Testis (tissue), 3 donors: Measurements from ENCODE around the gene MBIP. TPM values are rescaled to one million over a fixed set of nuclear protein-coding genes. Genes with fewer than 3 reads are reported as not detected.

Experiments used
- DNase-seq: peaks from one replicate; pipeline ENCODE4 v3.0.0-alpha.2; 2019
- H3K27ac ChIP-seq, 2 donors: fragments of 200-600 bp; sonication (generic); one replicate each; pipeline ENCODE4 v1.5.1; 2019
- H3K27me3 ChIP-seq: fragments of 200-600 bp; sonication (generic); one replicate; pipeline ENCODE4 v1.5.1; 2019
- H3K36me3 ChIP-seq: fragments of 200-600 bp; sonication (generic); one replicate; pipeline ENCODE4 v1.5.1; 2017; ENCODE audit warnings: low read depth; ENCODE audit errors: missing control alignments
- H3K4me1 ChIP-seq: fragments of 200-600 bp; sonication (generic); one replicate; pipeline ENCODE4 v1.5.1; 2019
- H3K4me3 ChIP-seq, 2 donors: fragments of 200-600 bp; sonication (generic); one replicate each; pipeline ENCODE4 v1.5.1; 2017 to 2019
- H3K9me3 ChIP-seq: fragments of 200-600 bp; sonication (generic); one replicate; pipeline ENCODE4 v1.5.1; 2017
- POLR2A ChIP-seq: fragments of 450-650 bp; IDR thresholded peaks from one replicate; pipeline ENCODE4 v1.6.1; 2017; ENCODE audit warnings: antibody characterized with exemption, mild to moderate bottlenecking, moderate library complexity
- WGBS, 2 donors: methylation state at CpG; one replicate each; pipeline ENCODE4 v1.1.5; 2018; 5-methylcytosine and 5-hydroxymethylcytosine counted together
- intact Hi-C: fragments of 100-400 bp; cut with DNase I; formaldehyde crosslinking; loops from one replicate; pipeline ENCODE4 v1.15.1; 2023; ENCODE audit warnings: low total_unique reads
- polyA plus RNA-seq: library from polyadenylated mRNA; stranded (reverse); fragments of 350-450 nt; fragmentation: Illumina TruSeq; extraction: RNeasy Lipid Tissue Mini Kit (QIAGEN cat#74804); gene quantifications from one replicate; pipeline ENCODE4 v1.2.3, GENCODE V29; 2014; ENCODE audit warnings: low read depth, low replicate concordance; ENCODE audit not compliant: insufficient read depth
- total RNA-seq, 2 donors: library from RNA; depleted of rRNA; stranded (reverse); fragments of >200 nt; gene quantifications; one replicate each; pipeline ENCODE4 v1.2.3, GENCODE V29; 2016
- TF ChIP-seq, protein P1 (sequence below), 3 experiments: fragments of 450-650 bp in 2 of 3; fragments of 200-600 bp in 1 of 3; sonication (generic) in 1 of 3; IDR thresholded peaks; one replicate each; pipeline ENCODE4 v1.5.1; 2016 to 2019; ENCODE audit warnings: antibody characterized with exemption in 3 of 3, mild to moderate bottlenecking in 2 of 3, moderate library complexity in 1 of 3

The MBIP gene
- total and polyA plus RNA-seq, 3 donors from 2014 or later, result 21.0 to 27.5 (median 22.1) TPM

- Histone ChIP-seq H3K27me3 (no peaks in the 10 kb centered on the region), H3K4me1 (no peaks in the 10 kb centered on the region), H3K9me3 (no peaks in the 10 kb centered on the region), H3K27ac (no peak overlapping the region), H3K4me3 (no peak overlapping the region), H3K36me3 (no peaks in the 10 kb centered on the region)
- TF ChIP-seq POLR2A, result no peak
- TF ChIP-seq, protein P1, sequence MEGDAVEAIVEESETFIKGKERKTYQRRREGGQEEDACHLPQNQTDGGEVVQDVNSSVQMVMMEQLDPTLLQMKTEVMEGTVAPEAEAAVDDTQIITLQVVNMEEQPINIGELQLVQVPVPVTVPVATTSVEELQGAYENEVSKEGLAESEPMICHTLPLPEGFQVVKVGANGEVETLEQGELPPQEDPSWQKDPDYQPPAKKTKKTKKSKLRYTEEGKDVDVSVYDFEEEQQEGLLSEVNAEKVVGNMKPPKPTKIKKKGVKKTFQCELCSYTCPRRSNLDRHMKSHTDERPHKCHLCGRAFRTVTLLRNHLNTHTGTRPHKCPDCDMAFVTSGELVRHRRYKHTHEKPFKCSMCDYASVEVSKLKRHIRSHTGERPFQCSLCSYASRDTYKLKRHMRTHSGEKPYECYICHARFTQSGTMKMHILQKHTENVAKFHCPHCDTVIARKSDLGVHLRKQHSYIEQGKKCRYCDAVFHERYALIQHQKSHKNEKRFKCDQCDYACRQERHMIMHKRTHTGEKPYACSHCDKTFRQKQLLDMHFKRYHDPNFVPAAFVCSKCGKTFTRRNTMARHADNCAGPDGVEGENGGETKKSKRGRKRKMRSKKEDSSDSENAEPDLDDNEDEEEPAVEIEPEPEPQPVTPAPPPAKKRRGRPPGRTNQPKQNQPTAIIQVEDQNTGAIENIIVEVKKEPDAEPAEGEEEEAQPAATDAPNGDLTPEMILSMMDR (IDR thresholded peaks at IDR 0.05), result no peak
- intact Hi-C loops, result no loop called here
- no peak for DNase-seq
- 81% methylated on average over 3 of the region's 3 CpGs for WGBS, 2 donors
Observed at GRCh38 chr14:36324897-36325296, 4.5 kb upstream of the MBIP start.

DNA sequence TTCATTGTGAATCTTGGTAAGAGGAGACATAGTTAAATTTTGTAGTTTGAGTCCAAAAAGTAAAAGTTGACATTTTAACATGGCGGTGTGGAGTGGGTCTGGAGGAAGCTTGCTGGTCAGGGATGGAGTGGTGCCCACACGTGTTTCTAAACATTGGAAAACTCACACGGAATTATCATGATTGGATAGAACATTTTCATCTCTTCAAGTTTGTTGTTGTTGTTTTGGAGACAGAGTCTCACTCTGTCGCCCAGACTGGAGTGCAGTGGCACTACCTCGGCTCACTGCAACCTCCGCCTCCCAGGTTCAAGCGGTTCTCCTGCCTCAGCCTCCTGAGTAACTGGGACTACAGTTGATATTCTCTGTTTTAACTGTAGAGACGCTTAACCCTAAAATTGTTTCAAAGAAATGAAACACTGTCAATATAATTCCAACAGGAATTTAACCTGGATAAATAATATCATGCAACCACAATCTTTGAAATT is 502 bp upstream of the MBIP start:
- peak overlapping the region; percentile 68 to 84 for H3K27ac ChIP-seq
- no peaks in the 10 kb centered on the region for H3K36me3 ChIP-seq
- intact Hi-C loops, result no loop called here
- H3K9me3 ChIP-seq, result no peaks in the 10 kb centered on the region
- DNase-seq, result peak; percentile 16
- H3K4me3 ChIP-seq, result peak overlapping the region; percentile 81 to 83
- peaks cover 6% of the 10 kb centered on the region for H3K4me1 ChIP-seq
- H3K27me3 ChIP-seq, result no peaks in the 10 kb centered on the region
- WGBS, 2 donors, result 30 to 45% methylated on average over 8 of the region's 8 CpGs
- no peak for TF ChIP-seq POLR2A

- intact Hi-C loops, result no loop called here
Observed at GRCh38 chr14:36319899-36320199, 588 bp downstream of the MBIP start.

GRCh38 chr14:36317650-36318049 is 2.8 kb downstream of the MBIP start:
- Histone ChIP-seq H3K27me3 (no peaks in the 10 kb centered on the region), H3K9me3 (no peaks in the 10 kb centered on the region), H3K27ac (no peak overlapping the region), H3K36me3 (peaks cover 3% of the 10 kb centered on the region), H3K4me3 (no peak overlapping the region), H3K4me1 (peaks cover 6% of the 10 kb centered on the region)
- no peak for DNase-seq
- WGBS, 2 donors, result 88 to 92% methylated on average over 2 of the region's 2 CpGs
- no peak for TF ChIP-seq POLR2A
- TF ChIP-seq, protein P1 (IDR thresholded peaks at IDR 0.05), result no peak
- intact Hi-C loops, result no loop called here

More at GRCh38 chr14:36319899-36320199, 588 bp downstream of the MBIP start:
- no peak for TF ChIP-seq POLR2A
- TF ChIP-seq, protein P1 (IDR thresholded peaks at IDR 0.05), result no peak
- H3K27ac ChIP-seq, result peak overlapping the region; percentile 68 to 84
- H3K27me3 ChIP-seq, result no peaks in the 10 kb centered on the region
- no peak for DNase-seq
- H3K4me3 ChIP-seq, result peak overlapping the region; percentile 81 to 83
- peaks cover 6% of the 10 kb centered on the region for H3K4me1 ChIP-seq
- 1 to 2% methylated on average over 9 of the region's 9 CpGs for WGBS, 2 donors
- H3K9me3 ChIP-seq, result no peaks in the 10 kb centered on the region
- no peaks in the 10 kb centered on the region for H3K36me3 ChIP-seq

DNA sequence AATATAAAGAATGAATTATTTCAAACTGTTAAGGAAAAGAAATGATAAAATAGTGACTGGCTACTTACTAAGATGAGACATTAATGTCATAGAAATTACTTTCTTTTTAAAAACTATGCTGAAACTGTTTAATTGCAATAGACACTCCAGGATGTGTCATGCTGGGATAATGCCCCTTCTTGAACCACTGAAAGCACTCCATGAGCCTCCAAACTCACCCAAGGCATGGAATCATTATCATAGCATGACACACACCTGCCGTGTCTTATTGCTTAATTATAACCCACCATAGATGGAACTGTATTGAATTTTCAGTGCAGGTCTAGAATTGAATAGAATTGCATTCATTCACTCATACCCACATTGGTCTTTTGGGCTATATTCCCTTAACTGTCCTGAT is 4.3 kb downstream of the MBIP start:
- Histone ChIP-seq H3K4me1 (peaks cover 6% of the 10 kb centered on the region), H3K9me3 (no peaks in the 10 kb centered on the region), H3K36me3 (peaks cover 3% of the 10 kb centered on the region), H3K4me3 (no peak overlapping the region), H3K27me3 (no peaks in the 10 kb centered on the region), H3K27ac (no peak overlapping the region)
- intact Hi-C loops, result no loop called here
- WGBS, 2 donors, result 87 to 92% methylated on average over 1 of the region's 1 CpG
- TF ChIP-seq POLR2A, result no peak
- TF ChIP-seq, protein P1 (IDR thresholded peaks at IDR 0.05), result no peak
- DNase-seq, result no peak
